ENCODE results near the gene CFAP46.

DNA sequence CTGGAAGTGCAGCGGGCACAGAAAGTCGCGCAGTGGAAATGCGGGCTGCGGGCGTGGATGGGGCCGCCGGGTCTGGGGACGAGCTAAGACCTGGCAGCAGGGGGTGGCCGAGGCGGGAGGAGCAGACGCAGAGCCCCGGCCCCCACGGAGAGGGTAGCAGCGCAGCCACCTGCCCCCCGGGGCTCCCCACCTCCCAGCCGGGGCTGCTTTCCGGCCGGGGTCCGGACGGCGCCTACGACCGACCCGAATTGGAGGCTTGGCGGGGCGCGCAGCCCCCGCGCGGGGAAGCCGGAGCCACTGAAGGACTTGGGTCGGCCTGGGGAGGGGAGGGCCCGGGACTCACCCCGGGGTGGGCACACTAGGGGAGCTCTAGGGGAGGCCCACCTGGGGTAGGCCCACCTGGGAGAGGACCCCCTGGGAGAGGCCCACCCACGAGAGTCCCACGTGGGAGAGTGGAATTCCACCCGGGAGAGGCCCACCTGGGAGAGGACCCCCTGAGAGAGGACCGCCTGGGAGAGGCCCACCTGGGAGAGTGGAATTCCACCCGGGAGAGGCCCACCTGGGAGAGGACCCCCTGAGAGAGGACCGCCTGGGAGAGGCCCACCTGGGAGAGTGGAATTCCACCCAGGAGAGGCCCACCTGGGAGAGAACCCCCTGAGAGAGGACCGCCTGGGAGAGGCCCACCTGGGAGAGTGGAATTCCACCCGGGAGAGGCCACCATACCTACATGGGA, 854 bp upstream of the CFAP46 start:
- TF ChIP-seq CTCF (IDR thresholded peaks at IDR 0.05) (no peak), EZH2 (IDR thresholded peaks at IDR 0.05; ENCODE audit: borderline replicate concordance, insufficient read depth, low read depth, low read length, poor library complexity, severe bottlenecking) (no peak)
